C1 segment of cervical spinal cord (tissue), 14 donors: Measurements from ENCODE around the gene CGB8.
"Not testable (repeated sequence)": the region's sequence is repeated elsewhere in the genome, so short reads cannot be mapped to it uniquely, and the experiment has no call there.

ENCODE experiments used
- DNase-seq, 14 donors: peaks; one replicate each; lab custom pipeline; 2025; lab: John Stamatoyannopoulos, UW

CGB8 gene

DNA sequence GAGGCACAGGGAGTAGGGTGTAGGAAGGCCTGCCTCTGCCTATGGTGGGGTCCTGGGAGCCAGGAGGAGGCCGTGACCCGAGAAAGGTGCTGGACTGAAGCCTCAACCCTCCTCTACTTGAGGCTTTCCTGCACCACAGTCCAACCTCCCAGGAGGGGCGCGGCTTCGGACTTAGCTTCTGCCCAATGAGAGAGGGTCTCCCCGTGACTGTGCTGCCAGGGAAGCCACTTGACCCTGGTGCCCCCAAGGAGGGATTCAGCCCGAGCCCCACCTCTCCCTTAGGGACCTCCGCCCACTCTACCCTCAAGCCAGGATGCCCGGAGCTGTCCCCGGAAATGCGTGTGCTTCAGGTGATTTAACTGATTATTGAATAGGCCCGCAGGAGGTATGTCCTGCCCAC is at the start of gene CGB8:
CGB8 (minus strand) TSS at position 101 of the 400 bp plus-strand sequence. CDS start 372 bp downstream, outside the sequence.
- DNase-seq: not testable (repeated sequence)

DNA sequence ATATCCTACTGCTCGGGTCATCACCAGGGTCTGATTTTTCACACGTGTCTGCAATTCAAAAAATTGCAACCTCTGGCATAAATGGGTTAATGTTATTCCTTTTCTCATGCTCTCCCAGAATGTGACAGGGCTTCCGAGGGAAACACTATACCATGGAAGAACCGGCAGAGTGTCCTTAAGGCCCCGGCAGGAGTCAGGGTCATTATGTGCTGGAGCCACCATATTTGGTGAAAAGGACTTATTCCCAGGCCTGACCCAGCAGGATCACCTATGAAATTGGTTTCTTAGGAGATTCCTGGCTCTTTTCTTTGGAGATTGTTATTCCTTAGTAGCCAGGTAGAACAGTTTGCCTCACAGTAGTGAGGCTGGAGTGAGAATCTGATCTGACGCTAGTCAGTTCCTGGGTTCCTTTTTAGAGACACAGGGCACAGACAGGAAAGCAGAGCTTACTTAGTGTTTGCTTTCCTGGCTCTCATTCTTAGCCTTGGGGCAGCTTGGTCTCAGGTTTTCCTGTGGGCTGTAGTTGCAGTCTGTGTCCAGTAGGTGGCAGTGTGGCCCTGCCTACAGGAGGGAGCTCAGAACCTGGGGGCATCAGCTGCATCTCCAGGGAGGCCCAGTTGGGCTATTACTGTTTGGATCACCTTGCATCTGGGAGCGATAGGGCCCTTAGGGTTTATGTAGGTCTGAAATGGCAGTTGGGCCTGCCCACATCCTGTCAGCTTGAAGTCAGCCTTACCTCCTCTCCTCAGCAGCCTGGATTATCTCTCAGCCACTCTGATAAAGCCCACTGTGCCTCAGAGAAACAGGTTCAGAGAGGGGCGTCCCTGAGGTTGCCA is 48.8 kb upstream of the CGB8 start:
- peak in 12 of 14 donors; percentile 8 to 54 (median 36) for DNase-seq

DNA sequence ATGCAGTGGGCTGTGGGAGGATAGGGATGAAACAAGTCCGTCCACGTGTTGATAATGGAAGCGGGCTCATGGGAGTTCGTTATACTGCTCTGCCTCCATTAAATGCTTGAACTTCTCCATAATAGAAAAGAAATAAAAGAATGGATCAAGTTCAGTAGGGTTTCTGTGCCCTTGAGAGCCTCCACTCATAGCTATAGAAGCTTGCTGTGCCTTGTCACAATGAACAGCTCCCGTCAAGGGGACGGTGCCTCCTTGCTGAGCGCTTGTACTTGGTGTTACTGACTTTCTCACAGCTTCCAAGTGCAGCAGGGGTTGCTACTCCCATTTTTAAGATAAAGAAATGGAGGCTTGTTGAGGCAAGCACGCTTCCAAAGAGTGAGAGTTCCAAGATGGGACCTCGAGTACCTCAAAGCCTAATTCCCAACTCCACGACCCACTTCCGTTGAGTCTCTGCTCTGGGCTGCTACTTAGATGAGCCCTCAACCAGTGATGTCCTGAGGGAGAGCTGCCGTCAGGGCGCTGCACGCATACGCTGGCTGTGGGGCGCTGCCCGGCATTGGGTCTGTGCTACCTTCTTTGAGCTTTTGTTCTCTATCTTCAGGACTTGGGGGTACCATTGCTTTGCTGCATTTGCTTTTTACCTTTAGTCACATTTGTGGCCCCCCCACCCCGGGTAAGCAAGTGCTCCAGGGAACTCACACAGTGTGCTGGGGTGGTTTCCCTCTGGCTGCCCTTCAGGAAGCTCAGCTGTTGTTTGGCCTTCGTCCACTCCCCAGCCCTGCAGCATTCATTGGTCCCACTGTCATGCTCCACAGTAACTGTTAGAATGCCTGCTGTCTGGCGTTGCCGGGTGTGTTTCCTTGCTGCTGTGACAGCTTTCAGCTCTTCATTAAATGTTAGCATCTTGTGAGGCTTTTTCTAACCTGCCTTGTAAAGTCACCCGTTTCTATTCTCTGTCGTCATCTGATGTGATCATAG is 45.9 kb upstream of the CGB8 start:
- peak in 8 of 14 donors; percentile 17 to 55 (median 38) for DNase-seq

DNA sequence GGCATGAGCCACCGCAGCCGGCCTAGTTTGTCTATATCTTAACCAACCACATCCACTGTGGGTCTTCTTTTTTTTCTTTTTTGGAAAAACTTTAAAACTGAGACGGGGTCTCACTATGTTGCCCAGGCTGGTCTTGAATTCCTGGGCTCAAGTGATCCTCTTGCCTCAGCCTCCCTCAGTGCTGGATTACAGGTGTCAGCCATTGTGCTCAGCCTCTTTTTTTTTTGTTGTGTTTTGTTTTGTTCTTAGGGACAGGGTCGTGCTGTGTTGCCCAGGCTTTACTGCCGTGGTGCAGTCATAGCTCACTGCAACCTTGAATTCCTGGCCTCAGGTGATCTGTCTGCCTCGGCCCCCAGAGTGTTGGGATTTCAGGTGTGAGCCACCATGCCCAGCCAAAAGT is 43.8 kb upstream of the CGB8 start:
- DNase-seq: no peak

DNA sequence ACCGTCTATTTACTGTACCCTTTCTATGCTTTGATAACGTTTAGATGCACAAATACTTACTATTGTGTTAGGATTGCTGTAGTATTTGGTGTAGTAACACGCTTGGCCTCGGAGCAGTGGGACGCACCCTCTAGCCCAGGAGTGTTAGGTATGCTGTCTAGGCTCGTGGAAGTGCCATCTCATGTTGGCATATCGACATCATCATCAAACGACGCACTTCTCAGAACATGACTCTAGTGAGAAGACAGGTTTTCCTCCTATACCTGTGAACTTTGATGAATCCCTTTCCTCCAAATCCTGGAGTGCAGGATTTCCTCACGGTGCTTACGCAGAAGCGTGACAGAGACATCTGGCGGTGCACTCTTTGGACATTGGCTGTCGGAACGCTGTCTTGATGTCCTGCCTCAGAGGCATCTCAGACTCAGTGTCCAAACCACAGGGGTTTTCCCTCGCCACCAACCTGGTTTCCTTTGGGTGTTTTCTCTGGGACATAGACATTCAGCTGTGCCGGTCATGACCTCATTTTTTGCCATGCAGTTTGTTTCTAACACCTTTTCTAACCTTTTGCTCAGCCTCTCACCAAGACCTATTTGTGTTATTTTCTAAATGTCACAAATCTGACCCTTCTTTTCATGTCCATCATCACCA is 42.6 kb upstream of the CGB8 start:
- DNase-seq: no peak

DNA sequence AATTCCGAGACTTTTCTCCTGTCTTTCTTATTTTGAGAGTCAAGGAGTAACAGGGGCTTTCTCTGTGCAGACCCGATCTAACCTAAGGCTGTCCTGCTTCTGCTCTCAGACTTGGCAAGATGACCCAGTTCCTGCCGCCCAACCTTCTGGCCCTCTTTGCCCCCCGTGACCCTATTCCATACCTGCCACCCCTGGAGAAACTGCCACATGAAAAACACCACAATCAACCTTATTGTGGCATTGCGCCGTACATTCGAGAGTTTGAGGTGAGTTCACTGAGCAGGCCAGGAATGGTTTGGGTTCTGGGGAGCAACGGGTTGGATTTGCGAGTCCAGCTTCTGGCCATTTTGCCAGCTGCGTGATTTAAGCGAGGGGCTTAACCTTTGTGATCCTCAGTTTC is 37.4 kb upstream of the CGB8 start:
- no peak for DNase-seq

DNA sequence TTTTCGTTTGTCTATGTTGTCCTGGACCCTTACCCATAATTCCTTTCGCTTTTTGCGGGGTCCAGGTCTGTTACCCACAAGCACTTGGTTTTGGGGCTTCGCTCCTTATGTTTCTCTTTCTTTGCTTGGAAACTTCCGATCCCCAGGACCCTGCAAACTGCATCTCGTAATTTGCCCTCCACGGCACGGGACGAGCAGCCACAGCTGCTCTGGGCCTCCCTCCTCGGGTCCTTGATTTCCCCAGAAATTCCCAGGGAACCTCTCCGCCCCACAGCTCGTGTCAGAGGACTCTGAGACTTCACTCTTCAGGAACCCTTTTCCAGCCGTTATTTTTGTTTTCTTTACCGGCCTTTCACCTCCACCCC is 36.9 kb upstream of the CGB8 start:
- DNase-seq: peak in 1 of 14 donors; percentile 39

DNA sequence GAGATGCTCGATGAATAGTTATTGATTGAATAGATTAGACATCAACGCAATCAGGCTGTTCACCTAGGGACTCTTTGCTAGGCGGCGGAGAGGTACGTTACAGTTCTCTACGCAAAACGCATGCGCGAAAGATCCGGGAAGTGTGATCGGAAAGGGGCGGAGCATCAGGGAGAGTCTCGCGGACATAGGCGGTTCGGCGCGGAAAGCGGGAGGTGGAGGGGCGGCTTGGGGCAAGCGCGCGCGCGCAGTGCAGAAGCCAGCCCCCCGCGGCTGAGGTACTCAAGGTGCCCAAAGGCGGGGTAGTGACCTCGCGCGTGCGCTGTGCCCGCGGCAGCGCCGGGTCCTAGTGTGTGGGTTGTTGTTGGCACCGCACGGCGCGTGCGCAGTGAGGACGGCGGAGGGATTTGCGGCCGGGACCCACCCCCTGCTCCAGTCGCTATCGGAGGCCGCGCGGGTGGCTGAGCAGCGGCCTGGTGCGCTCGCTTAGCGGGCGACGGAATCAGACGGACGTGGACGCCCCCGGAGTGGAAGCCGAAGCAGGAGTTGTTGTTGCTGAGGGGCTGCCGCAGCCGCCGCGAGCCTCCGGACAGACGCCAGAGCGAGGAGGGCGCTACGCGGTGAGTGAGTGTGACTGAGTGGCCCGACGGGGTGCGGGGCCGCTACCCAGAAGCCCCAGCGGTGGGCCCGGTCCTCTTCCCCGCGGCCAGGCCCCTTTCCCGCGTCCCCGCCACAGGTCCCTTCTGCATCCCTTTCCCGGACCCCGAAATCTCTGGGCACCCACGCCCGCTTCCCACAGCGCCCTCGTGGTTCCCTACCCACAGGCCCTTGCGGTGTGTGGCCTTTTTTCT is 36.3 kb upstream of the CGB8 start, which contains the start of gene SNRNP70:
SNRNP70 (plus strand) TSS at position 432 of the 848 bp plus-strand sequence. CDS start 964 bp downstream, outside the sequence.
- DNase-seq: peak; percentile 92 to 99 (median 97)

DNA sequence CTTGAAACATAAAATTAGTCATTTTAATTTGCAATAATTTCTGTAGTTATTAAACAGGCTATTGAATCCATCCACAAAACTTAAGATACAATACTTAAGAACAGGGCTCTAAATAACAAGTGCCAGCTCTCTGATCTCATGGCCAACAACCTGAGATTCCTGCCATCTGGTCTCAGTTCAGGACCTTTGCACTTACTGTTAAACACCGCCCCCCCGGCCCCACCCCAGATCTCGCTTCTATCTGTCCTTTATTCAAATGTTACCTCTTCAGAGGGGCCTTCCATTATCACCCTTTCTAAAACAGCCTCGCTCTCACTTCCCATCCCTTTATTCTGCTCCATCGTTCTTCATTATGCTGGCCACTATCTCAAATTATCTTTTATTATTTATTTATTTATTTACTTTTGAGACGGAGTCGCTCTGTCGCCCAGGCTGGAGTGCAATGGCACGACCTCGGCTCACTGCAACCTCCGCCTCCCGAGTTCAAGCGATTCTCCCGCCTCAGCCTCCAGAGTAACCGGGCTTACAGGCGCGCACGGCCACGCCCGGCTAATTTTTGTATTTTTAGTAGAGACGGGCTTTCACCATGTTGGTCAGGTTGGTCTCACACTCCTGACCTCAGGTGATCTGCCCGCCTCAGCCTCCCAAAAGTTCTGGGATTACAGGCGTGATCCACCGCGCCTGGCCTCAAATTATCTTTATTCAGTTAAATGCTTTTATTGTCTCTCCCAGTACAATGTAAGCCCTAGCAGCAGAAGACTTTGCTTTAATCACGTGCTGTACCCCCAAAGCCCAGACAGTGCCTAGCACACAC is 35.5 kb upstream of the CGB8 start:
- no peak for DNase-seq

DNA sequence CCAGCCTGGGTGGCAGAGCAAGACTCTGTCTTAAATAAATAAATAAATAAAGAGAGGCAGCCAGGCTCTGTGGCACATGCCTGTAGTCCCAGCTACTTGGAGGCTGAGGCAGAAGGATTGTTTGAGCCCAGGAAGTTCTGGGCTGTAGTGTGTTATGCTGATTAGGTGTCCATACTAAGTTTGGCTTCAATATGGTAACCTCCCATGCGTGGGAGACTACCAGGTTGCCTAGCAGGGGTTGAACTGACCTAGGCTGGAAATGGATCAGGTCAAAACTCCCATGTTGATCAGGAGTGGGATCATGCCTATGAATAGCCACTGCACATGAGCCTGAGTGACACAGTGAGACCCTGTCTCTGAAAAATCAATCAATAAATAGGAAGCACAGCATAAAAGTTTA is 32.4 kb upstream of the CGB8 start:
- DNase-seq: no peak

DNA sequence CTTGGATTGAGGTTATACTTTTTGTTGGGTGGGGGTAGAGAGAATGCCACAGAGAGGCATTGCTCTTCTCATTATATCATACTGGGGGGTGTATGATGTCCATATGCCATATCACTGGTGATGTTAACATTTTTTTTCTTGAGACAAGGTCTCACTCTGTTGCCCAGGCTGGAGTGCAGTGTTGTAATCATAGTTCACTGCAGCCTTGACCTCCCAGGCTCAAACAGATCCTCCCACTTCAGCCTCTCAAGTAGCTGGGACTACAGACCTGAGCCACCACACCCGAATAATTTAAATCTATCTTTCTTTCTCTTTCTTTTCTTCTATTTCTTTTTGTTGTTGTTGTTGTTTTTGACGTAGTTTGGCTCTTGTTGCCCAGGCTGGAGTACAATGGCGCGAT is 31.5 kb upstream of the CGB8 start:
- no peak for DNase-seq

DNA sequence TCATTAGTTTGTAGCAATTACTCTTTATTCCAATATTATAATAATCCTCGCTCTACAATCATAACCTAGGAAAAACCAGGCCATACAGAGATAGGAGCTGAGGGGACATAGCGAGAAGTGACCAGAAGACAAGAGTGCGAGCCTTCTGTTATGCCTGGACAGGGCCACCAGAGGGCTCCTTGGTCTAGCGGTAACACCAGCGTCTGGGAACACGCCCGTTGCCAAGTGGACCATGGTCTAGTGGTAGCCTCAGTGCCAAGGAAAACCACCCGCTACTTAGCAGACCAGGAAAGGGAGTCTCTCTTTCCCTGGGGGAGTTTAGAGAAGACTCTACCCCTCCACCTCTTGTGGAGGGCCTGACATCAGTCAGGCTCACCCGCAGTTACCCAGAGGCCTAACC is 26.0 kb upstream of the CGB8 start:
- DNase-seq: peak in 8 of 14 donors; percentile 11 to 46 (median 28)

DNA sequence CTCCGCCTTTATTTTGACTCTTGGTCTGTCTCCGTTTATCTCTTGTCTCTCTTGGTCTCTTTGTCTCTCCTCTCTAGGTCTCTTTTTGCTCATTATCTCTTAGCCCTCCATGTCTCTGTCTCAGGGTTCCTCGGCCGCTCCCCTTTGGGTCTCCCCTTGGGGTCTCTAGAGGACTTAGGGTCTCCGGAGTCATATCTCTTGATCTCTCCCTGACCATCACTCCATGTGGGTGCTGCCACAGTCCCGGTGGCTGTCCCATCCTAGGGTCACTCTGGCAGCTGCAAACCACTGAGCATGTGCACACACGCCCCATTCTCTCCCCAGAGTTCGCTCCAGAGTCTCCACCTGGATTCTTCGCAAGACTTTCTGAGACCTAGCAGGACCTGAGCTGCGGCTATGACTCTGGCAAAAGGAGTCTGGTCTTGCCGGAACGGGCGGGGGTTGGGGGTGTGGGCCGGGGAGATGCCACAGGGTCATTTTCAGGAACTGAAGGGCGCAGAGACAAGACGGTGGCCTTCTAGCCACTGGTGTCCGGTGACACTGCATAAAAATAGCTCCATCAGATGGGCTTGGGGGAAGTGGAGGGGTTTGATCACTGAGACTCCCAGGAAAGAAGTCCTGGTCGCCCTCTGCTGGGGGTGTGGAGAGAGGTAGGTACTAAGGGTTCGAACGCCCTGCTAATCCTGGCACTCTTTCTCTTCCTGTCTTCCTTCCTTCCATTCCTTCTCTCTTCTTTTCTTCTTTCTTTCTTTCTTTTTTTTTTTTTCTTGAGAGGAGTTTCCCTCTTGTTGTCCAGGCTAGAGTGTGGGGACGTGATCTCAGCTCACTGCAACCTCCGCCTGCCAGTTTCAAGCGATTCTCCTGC is 24.8 kb upstream of the CGB8 start:
- DNase-seq: no peak

DNA sequence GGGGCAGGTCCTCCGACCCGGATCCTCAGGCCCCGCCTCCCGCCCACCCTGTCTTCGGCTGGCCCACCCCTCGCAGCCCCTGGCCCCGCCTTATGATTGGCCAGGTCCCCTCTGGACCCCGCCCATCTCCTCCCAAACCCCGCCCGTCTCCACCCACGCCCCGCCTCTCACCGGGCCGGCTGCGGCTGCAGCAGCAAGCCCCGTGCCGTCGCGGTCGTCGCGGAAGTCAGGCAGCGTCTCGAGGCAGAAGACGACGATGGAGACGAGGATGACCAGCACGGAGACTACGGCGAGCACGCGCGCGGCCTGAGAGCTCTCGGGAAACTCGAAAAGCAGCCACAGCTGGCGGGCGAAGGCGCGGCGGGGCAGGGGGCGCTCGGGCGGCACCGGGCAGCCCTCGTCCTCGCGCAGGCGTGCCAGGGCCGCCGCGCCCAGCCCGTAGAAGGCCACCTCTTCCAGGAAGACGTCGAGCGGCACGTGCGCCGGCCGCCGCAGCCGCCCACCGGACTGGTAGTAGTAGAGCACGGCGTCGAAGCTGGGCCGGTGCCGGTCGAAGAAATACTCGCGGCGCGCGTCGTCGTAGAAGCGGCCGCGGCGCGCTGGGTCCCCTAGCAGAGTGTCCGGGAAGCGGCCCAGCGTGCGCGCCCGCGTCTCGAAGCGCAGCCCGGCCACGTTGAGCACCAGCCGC is 23.1 kb upstream of the CGB8 start:
- DNase-seq: no peak

DNA sequence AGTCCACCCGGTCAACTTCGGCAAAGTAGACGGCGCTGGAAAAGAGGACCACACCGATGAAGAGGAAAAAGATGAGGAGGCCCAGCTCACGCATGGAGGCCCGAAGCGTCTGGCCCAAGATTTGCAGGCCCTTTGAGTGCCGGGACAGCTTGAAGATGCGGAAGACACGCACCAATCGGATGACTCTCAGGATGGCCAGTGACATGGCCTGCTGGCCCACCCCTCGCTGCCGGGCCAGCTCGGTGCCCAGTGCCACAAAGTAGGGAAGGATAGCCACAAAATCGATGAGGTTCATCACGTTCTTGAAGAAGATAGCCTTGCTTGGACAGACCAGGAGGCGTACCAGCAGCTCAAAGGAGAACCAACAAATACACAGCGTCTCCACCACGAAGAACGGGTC is 21.5 kb upstream of the CGB8 start:
- DNase-seq: no peak

DNA sequence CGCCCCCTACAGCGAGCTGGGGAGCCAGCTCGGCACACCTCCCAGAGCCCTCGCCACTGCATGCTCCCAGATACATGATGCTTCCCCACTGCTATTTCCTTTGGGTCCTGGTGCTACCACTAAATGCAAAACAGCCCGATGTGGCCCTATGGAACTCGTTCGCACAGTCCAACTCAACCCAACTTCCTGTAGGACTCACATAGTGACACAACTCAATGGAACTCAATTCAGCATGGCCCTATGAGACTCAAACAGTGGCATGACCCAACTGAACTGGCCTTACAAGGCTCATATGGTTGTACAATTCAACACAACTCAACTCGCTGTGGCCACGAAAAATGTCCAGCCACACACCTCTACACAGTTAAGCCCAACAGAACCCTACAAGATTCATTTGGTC is 20.1 kb upstream of the CGB8 start:
- no peak for DNase-seq

DNA sequence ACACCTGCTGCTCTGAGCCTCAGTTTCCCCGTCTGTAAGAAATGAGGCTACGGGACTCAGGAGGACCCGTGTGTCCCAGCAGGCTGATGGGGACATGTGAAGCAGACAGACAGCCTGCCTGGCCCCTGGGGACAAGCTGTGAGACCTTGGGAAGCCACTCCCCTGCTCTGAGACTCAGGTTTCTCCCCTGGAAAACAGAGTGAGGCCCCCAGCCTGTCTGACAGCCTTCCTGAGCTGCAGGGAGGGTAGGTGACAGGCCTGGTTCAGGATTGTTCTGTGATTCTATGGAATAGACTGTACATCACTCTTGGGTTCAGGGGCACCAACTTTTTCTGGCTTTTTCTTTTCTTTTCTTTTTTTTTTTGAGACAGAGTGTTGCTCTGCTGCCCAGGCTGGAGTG is 18.6 kb upstream of the CGB8 start:
- DNase-seq: no peak

DNA sequence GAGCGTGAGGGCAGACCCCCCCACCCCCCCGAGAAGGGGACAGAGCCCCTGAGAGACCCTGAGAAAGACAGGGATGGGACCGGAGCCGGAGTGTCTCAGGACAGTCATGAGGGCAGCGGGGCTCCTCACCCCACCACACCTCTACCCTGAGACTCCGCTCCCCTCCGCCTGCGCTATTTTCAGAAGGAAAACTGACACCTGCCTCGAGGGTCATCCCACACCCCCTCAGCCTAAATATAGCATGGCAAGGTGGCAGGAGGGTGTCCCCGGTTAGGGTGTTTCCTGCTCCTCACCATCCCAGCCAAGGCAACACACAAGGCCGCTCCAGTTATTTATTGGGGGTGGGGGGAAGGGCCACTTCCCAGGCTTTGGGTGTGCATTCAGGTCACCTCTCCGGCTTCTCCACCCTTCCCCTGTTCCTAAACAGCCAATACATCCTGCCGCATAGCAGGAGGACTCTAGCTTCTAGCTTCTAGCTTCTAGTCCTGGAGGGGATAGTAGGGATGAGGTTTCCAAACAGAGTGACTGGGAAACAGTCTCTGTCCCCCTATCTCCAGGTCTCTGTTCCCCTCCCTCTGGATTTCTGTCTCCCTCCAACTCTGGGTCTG is 17.1 kb upstream of the CGB8 start:
- DNase-seq: no peak
